H1 (cell line): ENCODE data around the gene GPC3.

Experiments
- CHD7 ChIP-seq: fragments of 300-600 bp; sonication (generic); IDR thresholded peaks from 2 replicates; pipeline ENCODE4 v1.7.1; 2012; ENCODE audit warnings: low read length, moderate library complexity, mild to moderate bottlenecking, inconsistent platforms; ENCODE audit not compliant: insufficient replicate concordance
- CTBP2 ChIP-seq: IDR thresholded peaks from 2 replicates; pipeline ENCODE4 v1.7.0; 2011; ENCODE audit warnings: borderline replicate concordance, mild to moderate bottlenecking, moderate library complexity, mixed read lengths, low read length; ENCODE audit not compliant: insufficient read depth, insufficient read length
- CTCF ChIP-seq, 3 experiments: IDR thresholded peaks; 1 replicate in 2 of 3; 2 replicates in 1 of 3; pipeline versions ENCODE4 v1.5.1 to v1.6.1; 2011; ENCODE audit warnings: low read length in 3 of 3, mild to moderate bottlenecking in 3 of 3, inconsistent platforms in 2 of 3, low read depth in 1 of 3, moderate library complexity in 1 of 3; ENCODE audit not compliant: insufficient read depth in 1 of 3; ENCODE audit errors: control extremely low read depth in 1 of 3
- EP300 ChIP-seq, 2 experiments: IDR thresholded peaks; 1 replicate in 1 of 2; 2 replicates in 1 of 2; pipeline ENCODE4 v1.6.1; 2011 to 2012; ENCODE audit warnings: low read depth in 2 of 2, low read length in 2 of 2, mild to moderate bottlenecking in 2 of 2, borderline replicate concordance in 1 of 2, inconsistent platforms in 1 of 2, moderate library complexity in 1 of 2
- HDAC2 ChIP-seq, 2 experiments: fragments of 300-600 bp in 1 of 2; sonication (generic) in 1 of 2; IDR thresholded peaks; 2 replicates each; pipeline ENCODE4 v1.6.1; 2011 to 2012; ENCODE audit warnings: low read depth in 2 of 2, low read length in 2 of 2, mild to moderate bottlenecking in 2 of 2, moderate library complexity in 2 of 2, borderline replicate concordance in 1 of 2, inconsistent platforms in 1 of 2
- MAX ChIP-seq: IDR thresholded peaks from 2 replicates; pipeline ENCODE4 v1.6.1; 2012; ENCODE audit warnings: inconsistent platforms
- POLR2A ChIP-seq, 2 experiments: IDR thresholded peaks; 1 replicate in 1 of 2; 2 replicates in 1 of 2; pipeline ENCODE4 v1.6.1; 2011; ENCODE audit warnings: low read depth in 2 of 2, low read length in 2 of 2, mild to moderate bottlenecking in 2 of 2; ENCODE audit errors: control extremely low read depth in 1 of 2
- RAD21 ChIP-seq, 2 experiments: IDR thresholded peaks in 1 of 2; conservative IDR thresholded peaks in 1 of 2; 2 replicates each; pipeline ENCODE4 v1.6.1; 2011; ENCODE audit warnings: low read depth in 2 of 2, low read length in 2 of 2, improper control_type of control experiment in 1 of 2, inconsistent platforms in 1 of 2, mild to moderate bottlenecking in 1 of 2, moderate library complexity in 1 of 2
- SIN3A ChIP-seq, 2 experiments: IDR thresholded peaks in 1 of 2; conservative IDR thresholded peaks in 1 of 2; 2 replicates each; pipeline ENCODE4 v1.6.1; 2011 to 2012; ENCODE audit warnings: low read length in 2 of 2, improper control_type of control experiment in 1 of 2, low read depth in 1 of 2, mild to moderate bottlenecking in 1 of 2
- SRF ChIP-seq: IDR thresholded peaks from 2 replicates; pipeline ENCODE4 v1.6.1; 2011; ENCODE audit warnings: mild to moderate bottlenecking, low read depth, low read length, moderate library complexity

- TF ChIP-seq CTCF (IDR thresholded peaks at IDR 0.05; ENCODE audit: control extremely low read depth in 1 of 3, insufficient read depth in 1 of 3, low read depth in 1 of 3, low read length in 3 of 3), result no peak
- no peak for TF ChIP-seq HDAC2 (IDR thresholded peaks at IDR 0.05; ENCODE audit: borderline replicate concordance in 1 of 2, low read depth in 2 of 2, low read length in 2 of 2)
- no peak for TF ChIP-seq MAX
- TF ChIP-seq RAD21 (IDR thresholded peaks at IDR 0.05 in 1 of 2, conservative IDR thresholded peaks at IDR 0.05 in 1 of 2; ENCODE audit: low read depth in 2 of 2, low read length in 2 of 2), result no peak
- no peak for TF ChIP-seq SIN3A (conservative IDR thresholded peaks at IDR 0.05 in 1 of 2, IDR thresholded peaks at IDR 0.05 in 1 of 2; ENCODE audit: low read depth in 1 of 2, low read length in 2 of 2)
- TF ChIP-seq CHD7, result no peak
- no peak for TF ChIP-seq CTBP2
- no peak for TF ChIP-seq POLR2A (IDR thresholded peaks at IDR 0.05; ENCODE audit: control extremely low read depth in 1 of 2, low read depth in 2 of 2, low read length in 2 of 2)
- no peak for TF ChIP-seq EP300 (IDR thresholded peaks at IDR 0.05; ENCODE audit: borderline replicate concordance in 1 of 2, low read depth in 2 of 2, low read length in 2 of 2)
- TF ChIP-seq SRF, result no peak
These were observed 468.7 kb downstream of the GPC3 start for GRCh38 chrX:133516686-133517085.
